Upper lobe of left lung (tissue), 4 donors: ENCODE data around the gene CNTNAP4.

Experiments used
- CTCF ChIP-seq, 6 experiments: fragments of 450-650 bp in 4 of 6; fragments of 200-600 bp in 2 of 6; sonication (generic) in 2 of 6; IDR thresholded peaks; one replicate each; pipeline ENCODE4 v1.5.1; 2016 to 2019; ENCODE audit warnings: antibody characterized with exemption in 6 of 6
- EP300 ChIP-seq, 4 donors: sonication (generic); formaldehyde crosslinking; IDR thresholded peaks; one replicate each; pipeline ENCODE4 v1.5.1; 2017; ENCODE audit warnings: antibody characterized with exemption in 4 of 4, control low read depth in 2 of 4
- POLR2A ChIP-seq, 4 donors: fragments of 450-650 bp; IDR thresholded peaks; one replicate each; pipeline ENCODE4 v1.5.1; 2016 to 2017; ENCODE audit warnings: antibody characterized with exemption in 4 of 4, mild to moderate bottlenecking in 2 of 4
- POLR2AphosphoS5 ChIP-seq, 2 donors: sonication (generic); formaldehyde crosslinking; IDR thresholded peaks; one replicate each; pipeline ENCODE4 v1.5.1; 2017; ENCODE audit warnings: antibody characterized with exemption in 2 of 2

- TF ChIP-seq POLR2AphosphoS5 (IDR thresholded peaks at IDR 0.05) (no peak), POLR2A (IDR thresholded peaks at IDR 0.05) (no peak), CTCF (IDR thresholded peaks at IDR 0.05) (no peak), EP300 (IDR thresholded peaks at IDR 0.05) (no peak)
These were observed 344 bp downstream of the CNTNAP4 start for GRCh38 chr16:76277460-76278030.
